GM18909 (cell line): ENCODE data around the gene BROX.

ENCODE experiments used
- ATAC-seq: cut with Tn5 transposase; IDR thresholded peaks from one replicate; pipeline ENCODE4 v1.9.1; 2021; ENCODE audit warnings: mild to moderate bottlenecking; ENCODE audit not compliant: unreplicated experiment, poor library complexity

The BROX gene

GRCh38 chr1:222769971-222770620, 57.7 kb downstream of the BROX start:
- ATAC-seq, result no peak

GRCh38 chr1:222772996-222773379, 60.6 kb downstream of the BROX start:
- peak; percentile 91 for ATAC-seq

- ATAC-seq, result no peak
These were observed 65.1 kb downstream of the BROX start for GRCh38 chr1:222777463-222777862.

GRCh38 chr1:222777977-222778376, 65.6 kb downstream of the BROX start:
- no peak for ATAC-seq

- ATAC-seq, result peak; percentile 55
These were observed 68.9 kb downstream of the BROX start for GRCh38 chr1:222781251-222781650.

- ATAC-seq, result no peak
These were observed 70.7 kb downstream of the BROX start for GRCh38 chr1:222783051-222783450.

GRCh38 chr1:222784371-222784770, 72.0 kb downstream of the BROX start:
- ATAC-seq, result no peak
